DOHH2 (cell line): ENCODE results near the gene PLCXD3.

Source experiments
- H3F3A ChIP-seq: fragments of 200-600 bp; sonication (generic), shearing (Covaris generic); 2 replicates; pipeline ENCODE4 v1.6.0; 2016; ENCODE audit warnings: antibody characterized with exemption, mild to moderate bottlenecking; ENCODE audit not compliant: control insufficient read depth, insufficient read depth
- H3K27ac ChIP-seq: fragments of 200-600 bp; sonication (generic); 2 replicates; pipeline ENCODE4 v1.5.1; 2014; ENCODE audit warnings: low read depth, mild to moderate bottlenecking, low read length, moderate library complexity
- H3K27me3 ChIP-seq: fragments of 200-600 bp; sonication (generic); 2 replicates; pipeline ENCODE4 v1.6.1; 2014; ENCODE audit warnings: mild to moderate bottlenecking, low read length, mixed read lengths; ENCODE audit not compliant: control insufficient read depth
- H3K36me3 ChIP-seq: fragments of 200-600 bp; sonication (generic); 2 replicates; pipeline ENCODE4 v1.6.1; 2014; ENCODE audit warnings: mild to moderate bottlenecking, low read length, moderate library complexity, mixed read lengths; ENCODE audit not compliant: control insufficient read depth
- H3K4me1 ChIP-seq: fragments of 200-600 bp; sonication (generic); 2 replicates; pipeline ENCODE4 v1.6.1; 2014; ENCODE audit warnings: mild to moderate bottlenecking, low read length, mixed read lengths; ENCODE audit not compliant: control insufficient read depth
- H3K4me2 ChIP-seq: fragments of 200-600 bp; sonication (generic); 2 replicates; pipeline ENCODE4 v1.6.0; 2014; ENCODE audit warnings: mild to moderate bottlenecking, low read length, moderate library complexity
- H3K4me3 ChIP-seq: fragments of 200-600 bp; sonication (generic); 2 replicates; pipeline ENCODE4 v1.5.1; 2014; ENCODE audit warnings: mild to moderate bottlenecking, low read length, mixed read lengths
- H3K79me2 ChIP-seq: fragments of 200-600 bp; sonication (generic); 2 replicates; pipeline ENCODE4 v1.6.1; 2014; ENCODE audit warnings: mild to moderate bottlenecking, low read length, mixed read lengths; ENCODE audit not compliant: control insufficient read depth
- H3K9me2 ChIP-seq: fragments of 200-600 bp; sonication (generic); replicated peaks from 2 replicates; pipeline ENCODE4 v1.6.1; 2014; ENCODE audit warnings: mild to moderate bottlenecking, low read length, mixed read lengths; ENCODE audit not compliant: control insufficient read depth
- H3K9me3 ChIP-seq: fragments of 200-600 bp; sonication (generic); 2 replicates; pipeline ENCODE4 v1.6.1; 2014; ENCODE audit warnings: antibody characterized with exemption, low read length, mixed read lengths; ENCODE audit not compliant: control insufficient read depth, insufficient read depth
- H4K20me1 ChIP-seq: fragments of 200-600 bp; sonication (generic); 2 replicates; pipeline ENCODE4 v1.6.0; 2014; ENCODE audit warnings: low read depth, mild to moderate bottlenecking, antibody characterized with exemption, low read length, moderate library complexity; ENCODE audit not compliant: control insufficient read depth, insufficient read depth
- CTCF ChIP-seq: fragments of 200-600 bp; sonication (generic); IDR thresholded peaks from one replicate; pipeline ENCODE4 v1.5.1; 2014; ENCODE audit warnings: antibody characterized with exemption, mild to moderate bottlenecking, low read depth, low read length; ENCODE audit not compliant: poor library complexity, severe bottlenecking
- EZH2phosphoT487 ChIP-seq: fragments of 200-600 bp; sonication (generic); IDR thresholded peaks from 2 replicates; pipeline ENCODE4 v1.6.1; 2017; ENCODE audit warnings: borderline replicate concordance, mild to moderate bottlenecking, antibody characterized with exemption, low read length, moderate library complexity, mixed read lengths

Gene PLCXD3

GRCh38 chr5:41452506-41452905 lies 57.9 kb downstream of the PLCXD3 start:
- Histone ChIP-seq H3K79me2 (no peaks in the 10 kb centered on the region), H3K4me2 (no peak overlapping the region), H3K4me1 (no peaks in the 10 kb centered on the region), H3K9me3 (no peaks in the 10 kb centered on the region), H4K20me1 (no peaks in the 10 kb centered on the region), H3K4me3 (no peak overlapping the region), H3K9me2 (no peaks in the 10 kb centered on the region; the same call in 1 of the 2 replicates), H3F3A (no peaks in the 10 kb centered on the region), H3K27ac (no peak overlapping the region), H3K36me3 (no peaks in the 10 kb centered on the region), H3K27me3 (no peaks in the 10 kb centered on the region)
- no peak for TF ChIP-seq EZH2phosphoT487
- no peak for TF ChIP-seq CTCF

GRCh38 chr5:41447650-41448510 lies 62.5 kb downstream of the PLCXD3 start:
- Histone ChIP-seq H3K4me1 (no peaks in the 10 kb centered on the region), H3K4me3 (no peak overlapping the region), H3F3A (no peaks in the 10 kb centered on the region), H3K27me3 (no peaks in the 10 kb centered on the region), H3K9me3 (no peaks in the 10 kb centered on the region), H3K9me2 (no peaks in the 10 kb centered on the region; the same call in 1 of the 2 replicates), H3K79me2 (no peaks in the 10 kb centered on the region), H3K36me3 (no peaks in the 10 kb centered on the region), H3K27ac (no peak overlapping the region), H4K20me1 (no peaks in the 10 kb centered on the region), H3K4me2 (no peak overlapping the region)
- TF ChIP-seq CTCF (no peak), EZH2phosphoT487 (no peak)

- H3K4me1 ChIP-seq, result no peaks in the 10 kb centered on the region
- no peaks in the 10 kb centered on the region for H3F3A ChIP-seq
- no peaks in the 10 kb centered on the region for H3K36me3 ChIP-seq
- no peaks in the 10 kb centered on the region for H3K9me3 ChIP-seq
- no peak overlapping the region for H3K4me2 ChIP-seq
- no peaks in the 10 kb centered on the region for H3K27me3 ChIP-seq
- no peak overlapping the region for H3K27ac ChIP-seq
- no peaks in the 10 kb centered on the region for H3K79me2 ChIP-seq
- H4K20me1 ChIP-seq, result no peaks in the 10 kb centered on the region
- no peak overlapping the region for H3K4me3 ChIP-seq
- no peaks in the 10 kb centered on the region; the same call in 1 of the 2 replicates for H3K9me2 ChIP-seq
- TF ChIP-seq CTCF (no peak), EZH2phosphoT487 (no peak)
Measured at GRCh38 chr5:41445937-41446563, 64.4 kb downstream of the PLCXD3 start.
